Measurements from ENCODE around the gene TRPM3.
A peak's percentile ranks its signal among the peaks of the same experiment; 100 is the strongest.

DNA sequence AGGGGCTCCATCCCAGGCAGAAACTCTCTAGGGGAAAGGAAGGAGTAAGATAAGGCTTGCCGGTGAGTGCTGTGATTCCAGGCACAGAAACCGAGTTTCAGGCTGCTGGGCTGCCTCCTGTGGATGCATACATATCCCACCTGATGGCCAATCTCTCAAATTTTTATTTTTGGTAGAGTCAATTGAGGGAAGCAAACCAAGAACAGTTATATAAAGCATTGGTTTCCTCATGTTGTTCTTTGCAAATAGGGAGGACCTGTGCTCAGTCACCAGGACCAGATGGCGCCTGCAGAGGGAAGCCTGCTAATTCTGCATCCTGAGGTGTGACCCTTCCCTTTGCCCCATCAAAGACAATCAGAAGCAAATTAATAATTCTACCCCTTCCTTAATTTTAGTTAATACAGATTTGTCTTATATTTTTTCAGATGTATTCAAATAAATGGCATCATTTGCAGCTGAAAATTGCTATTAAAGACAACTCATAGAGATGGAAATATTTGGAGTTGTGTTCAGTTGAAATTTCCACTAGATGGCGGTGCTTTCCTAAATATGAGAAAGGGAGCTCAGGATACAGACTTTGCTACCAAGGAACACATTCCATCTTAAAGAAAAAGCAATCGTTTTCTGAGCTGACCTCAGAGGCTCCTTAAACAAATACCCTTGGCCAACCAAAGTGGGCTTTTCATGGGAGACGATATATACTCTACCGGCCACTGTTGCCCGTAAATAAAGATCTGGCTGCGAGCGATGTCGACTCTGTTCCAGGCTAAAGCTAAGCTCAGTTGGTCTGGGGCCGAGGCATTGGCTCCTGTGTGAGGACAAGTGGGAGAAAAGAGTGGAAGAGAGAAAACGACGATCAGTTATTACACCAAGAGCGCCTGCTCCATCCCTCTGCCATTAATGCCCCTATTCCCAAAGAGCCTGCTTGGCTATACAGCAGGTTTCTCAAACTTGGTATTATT lies 481.3 kb downstream of the TRPM3 start:
- TF ChIP-seq, protein P1, sequence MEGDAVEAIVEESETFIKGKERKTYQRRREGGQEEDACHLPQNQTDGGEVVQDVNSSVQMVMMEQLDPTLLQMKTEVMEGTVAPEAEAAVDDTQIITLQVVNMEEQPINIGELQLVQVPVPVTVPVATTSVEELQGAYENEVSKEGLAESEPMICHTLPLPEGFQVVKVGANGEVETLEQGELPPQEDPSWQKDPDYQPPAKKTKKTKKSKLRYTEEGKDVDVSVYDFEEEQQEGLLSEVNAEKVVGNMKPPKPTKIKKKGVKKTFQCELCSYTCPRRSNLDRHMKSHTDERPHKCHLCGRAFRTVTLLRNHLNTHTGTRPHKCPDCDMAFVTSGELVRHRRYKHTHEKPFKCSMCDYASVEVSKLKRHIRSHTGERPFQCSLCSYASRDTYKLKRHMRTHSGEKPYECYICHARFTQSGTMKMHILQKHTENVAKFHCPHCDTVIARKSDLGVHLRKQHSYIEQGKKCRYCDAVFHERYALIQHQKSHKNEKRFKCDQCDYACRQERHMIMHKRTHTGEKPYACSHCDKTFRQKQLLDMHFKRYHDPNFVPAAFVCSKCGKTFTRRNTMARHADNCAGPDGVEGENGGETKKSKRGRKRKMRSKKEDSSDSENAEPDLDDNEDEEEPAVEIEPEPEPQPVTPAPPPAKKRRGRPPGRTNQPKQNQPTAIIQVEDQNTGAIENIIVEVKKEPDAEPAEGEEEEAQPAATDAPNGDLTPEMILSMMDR (IDR thresholded peaks at IDR 0.05 in 4 of 5, conservative IDR thresholded peaks at IDR 0.05 in 1 of 5): peak in 4 of 5 experiments; percentile 43 to 58 (median 54)
- no peak for TF ChIP-seq POLR2A (IDR thresholded peaks at IDR 0.05)

Data from gastrocnemius medialis (tissue), 4 donors.